Mucosa of descending colon (tissue), 3 donors: Measurements from ENCODE around the gene HEXIM2. TPM values are rescaled to one million over a fixed set of nuclear protein-coding genes. Genes with fewer than 3 reads are reported as not detected.
A peak's percentile ranks its signal among the peaks of the same experiment; 100 is the strongest.

Source experiments
- ATAC-seq: fragments of 200-7000 bp; cut with Tn5 transposase; one replicate; pipeline ENCODE4 v1.9.1; 2020; ENCODE audit warnings: mild to moderate bottlenecking, moderate library complexity
- DNase-seq, 3 donors: peaks; one replicate each; pipeline ENCODE4 v3.0.0-alpha.2; 2020
- H3K36me3 ChIP-seq: fragments of 200-600 bp; one replicate; pipeline ENCODE4 v1.8.0; 2021; ENCODE audit warnings: low read depth, mild to moderate bottlenecking
- H3K4me1 ChIP-seq: fragments of 200-600 bp; one replicate; pipeline ENCODE4 v1.8.0; 2021; ENCODE audit warnings: low read depth, mild to moderate bottlenecking
- H3K4me3 ChIP-seq: fragments of 200-600 bp; one replicate; pipeline ENCODE4 v1.8.0; 2021; ENCODE audit warnings: mild to moderate bottlenecking
- H3K9me3 ChIP-seq: fragments of 200-600 bp; one replicate; pipeline ENCODE4 v1.8.0; 2021; ENCODE audit warnings: mild to moderate bottlenecking
- CTCF ChIP-seq: fragments of 200-600 bp; IDR thresholded peaks from one replicate; pipeline ENCODE4 v1.8.0; 2022; ENCODE audit warnings: antibody characterized with exemption, mild to moderate bottlenecking
- intact Hi-C, 2 donors: fragments of 100-400 bp; cut with DNase I in 1 of 2; cut with micrococcal nuclease in 1 of 2; formaldehyde crosslinking; loops; one replicate each; pipeline versions ENCODE4 v1.11.0 to v1.11.1; 2022; cut with DNase I, micrococcal nuclease
- total RNA-seq, 3 donors: library from RNA; stranded (reverse); fragmentation: NEBNext Ultra II Directional in 2 of 3; extraction: Animal tissue kit (Norgen Biotek cat#: 25700) in 2 of 3; gene quantifications; one replicate each; pipeline versions ENCODE4 v1.2.1 to v1.2.4, GENCODE V29; 2021 to 2023
- donor health status: DM: no; HTN: no; CAD: no; lungs with moderate emphysema.
- donor health status: DM: no; HTN: no; CAD: no.
- donor health status: DM: no; HTN: yes; CAD: no.

Gene HEXIM2
- total RNA-seq, 3 donors from 2014 or later, result 3.9 to 9.6 (median 4.5) TPM

DNA sequence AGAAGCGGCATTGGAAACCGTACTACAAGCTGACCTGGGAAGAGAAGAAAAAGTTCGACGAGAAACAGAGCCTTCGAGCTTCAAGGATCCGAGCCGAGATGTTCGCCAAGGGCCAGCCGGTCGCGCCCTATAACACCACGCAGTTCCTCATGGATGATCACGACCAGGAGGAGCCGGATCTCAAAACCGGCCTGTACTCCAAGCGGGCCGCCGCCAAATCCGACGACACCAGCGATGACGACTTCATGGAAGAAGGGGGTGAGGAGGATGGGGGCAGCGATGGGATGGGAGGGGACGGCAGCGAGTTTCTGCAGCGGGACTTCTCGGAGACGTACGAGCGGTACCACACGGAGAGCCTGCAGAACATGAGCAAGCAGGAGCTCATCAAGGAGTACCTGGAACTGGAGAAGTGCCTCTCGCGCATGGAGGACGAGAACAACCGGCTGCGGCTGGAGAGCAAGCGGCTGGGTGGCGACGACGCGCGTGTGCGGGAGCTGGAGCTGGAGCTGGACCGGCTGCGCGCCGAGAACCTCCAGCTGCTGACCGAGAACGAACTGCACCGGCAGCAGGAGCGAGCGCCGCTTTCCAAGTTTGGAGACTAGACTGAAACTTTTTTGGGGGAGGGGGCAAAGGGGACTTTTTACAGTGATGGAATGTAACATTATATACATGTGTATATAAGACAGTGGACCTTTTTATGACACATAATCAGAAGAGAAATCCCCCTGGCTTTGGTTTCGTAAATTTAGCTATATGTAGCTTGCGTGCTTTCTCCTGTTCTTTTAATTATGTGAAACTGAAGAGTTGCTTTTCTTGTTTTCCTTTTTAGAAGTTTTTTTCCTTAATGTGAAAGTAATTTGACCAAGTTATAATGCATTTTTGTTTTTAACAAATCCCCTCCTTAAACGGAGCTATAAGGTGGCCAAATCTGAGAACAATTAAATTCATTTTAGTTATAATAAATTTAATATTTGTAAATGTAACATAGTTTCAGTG is 11.7 kb upstream of the HEXIM2 start:
- intact Hi-C loops, result no loop called here
- peak; percentile 78 to 85 (median 80) for DNase-seq

GRCh38 chr17:45150911-45151809 is 10.5 kb upstream of the HEXIM2 start:
- intact Hi-C loops, result no loop called here
- Histone ChIP-seq H3K36me3 (no peaks in the 10 kb centered on the region), H3K4me1 (peaks cover 27% of the 10 kb centered on the region), H3K9me3 (no peaks in the 10 kb centered on the region), H3K4me3 (no peak overlapping the region)
- no peak for DNase-seq
- TF ChIP-seq CTCF, result no peak
- no peak for ATAC-seq

More for the DNA sequence above, 11.7 kb upstream of the HEXIM2 start:
- TF ChIP-seq CTCF, result no peak
- ATAC-seq, result peak; percentile 26
- Histone ChIP-seq H3K4me3 (peak overlapping the region; percentile 39), H3K4me1 (peaks cover 30% of the 10 kb centered on the region), H3K9me3 (no peaks in the 10 kb centered on the region), H3K36me3 (no peaks in the 10 kb centered on the region)

- no peak overlapping the region for H3K4me3 ChIP-seq
- intact Hi-C loops, result no loop called here
- no peak for TF ChIP-seq CTCF
- H3K4me1 ChIP-seq, result peaks cover 42% of the 10 kb centered on the region
- ATAC-seq (no peak), DNase-seq (no peak)
- H3K36me3 ChIP-seq, result no peaks in the 10 kb centered on the region
- no peaks in the 10 kb centered on the region for H3K9me3 ChIP-seq
Measured at GRCh38 chr17:45155029-45155428, 6.6 kb upstream of the HEXIM2 start.

DNA sequence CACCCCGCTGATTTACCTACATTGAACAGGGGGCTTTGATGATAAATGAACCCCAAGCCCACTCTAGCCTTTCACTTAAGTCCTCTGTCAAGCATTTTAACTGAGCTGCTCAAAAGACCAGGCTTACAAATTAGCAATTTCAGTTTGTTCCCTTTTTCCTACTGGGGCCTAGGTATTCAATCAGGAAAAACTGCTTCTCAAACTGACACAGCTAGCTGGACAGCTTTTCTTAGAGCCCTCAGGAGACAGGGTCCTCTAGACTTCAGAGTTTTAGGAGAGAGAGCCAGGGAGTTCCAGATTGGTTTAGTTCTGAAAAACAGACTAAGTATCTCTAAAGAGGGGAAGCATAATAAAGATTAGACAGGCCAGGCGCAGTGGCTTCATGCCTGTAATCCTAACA is 6.2 kb upstream of the HEXIM2 start:
- Histone ChIP-seq H3K9me3 (no peaks in the 10 kb centered on the region), H3K36me3 (no peaks in the 10 kb centered on the region), H3K4me1 (peaks cover 42% of the 10 kb centered on the region), H3K4me3 (no peak overlapping the region)
- intact Hi-C loops, result no loop called here
- DNase-seq (no peak), ATAC-seq (no peak)
- no peak for TF ChIP-seq CTCF

GRCh38 chr17:45156242-45156641 is 5.4 kb upstream of the HEXIM2 start:
- no peak overlapping the region for H3K4me3 ChIP-seq
- DNase-seq, result no peak
- ATAC-seq, result no peak
- no peak for TF ChIP-seq CTCF
- H3K9me3 ChIP-seq, result no peaks in the 10 kb centered on the region
- peaks cover 37% of the 10 kb centered on the region for H3K4me1 ChIP-seq
- no peaks in the 10 kb centered on the region for H3K36me3 ChIP-seq
- intact Hi-C loops, result no loop called here
